GM23248 (cell line): ENCODE measurements around the gene MC5R.
"Not testable (repeated sequence)": the region's sequence is repeated elsewhere in the genome, so short reads cannot be mapped to it uniquely, and the experiment has no call there.

Source experiments
- EZH2 ChIP-seq: fragments of 200-600 bp; sonication (generic); IDR thresholded peaks from 2 replicates; pipeline ENCODE4 v1.6.1; 2018; ENCODE audit warnings: antibody characterized with exemption, mild to moderate bottlenecking; ENCODE audit not compliant: insufficient read depth, poor library complexity, severe bottlenecking
- EZH2phosphoT487 ChIP-seq: fragments of 200-600 bp; sonication (generic); IDR thresholded peaks from 2 replicates; pipeline ENCODE4 v1.6.1; 2018; ENCODE audit warnings: antibody characterized with exemption, moderate library complexity, mild to moderate bottlenecking, low read depth; ENCODE audit not compliant: insufficient read depth

GRCh38 chr18:13862898-13863297, 38.9 kb downstream of the MC5R start:
- TF ChIP-seq EZH2, EZH2phosphoT487: not testable (repeated sequence)
